Measurements from ENCODE around the gene PTGS2.

PTGS2 gene

DNA sequence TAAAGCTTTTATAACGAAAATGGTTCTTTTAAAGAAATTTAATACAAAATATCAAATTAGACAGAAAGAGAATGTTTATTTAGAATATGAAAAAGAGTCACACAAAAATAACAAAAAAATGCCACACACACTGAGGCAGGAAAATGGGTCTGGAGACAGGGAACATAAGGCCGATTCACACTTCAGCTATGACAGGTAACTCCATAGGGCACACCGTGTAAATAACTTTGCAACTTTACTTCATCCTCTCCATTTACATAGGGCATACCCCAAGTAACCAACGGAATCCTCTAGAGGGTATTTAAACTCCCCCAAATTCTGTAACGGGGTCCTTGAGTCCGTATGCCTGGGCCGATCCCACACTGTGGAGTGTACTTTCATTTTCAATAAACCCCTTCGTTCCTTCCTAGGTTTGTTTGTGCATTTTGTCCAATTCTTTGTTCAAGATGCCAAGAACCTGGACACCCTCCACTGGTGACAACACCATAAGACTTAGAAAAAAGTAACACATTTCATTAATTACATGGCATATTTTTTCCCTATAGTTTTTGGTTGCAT is 23.1 kb upstream of the PTGS2 start:
- no peaks in the 10 kb centered on the region for H3K27me3 ChIP-seq (ENCODE audit: insufficient read depth, insufficient read length)
- no peaks in the 10 kb centered on the region for H3K36me3 ChIP-seq (ENCODE audit: insufficient read depth, insufficient read length, low read length)
- DNase-seq (ENCODE audit: low read depth, low spot score), result no peak
- no peak overlapping the region for H3K4me3 ChIP-seq (ENCODE audit: insufficient read length, low read depth)
- no peaks in the 10 kb centered on the region for H3K4me1 ChIP-seq (ENCODE audit: insufficient read depth, insufficient read length)
- H3K9ac ChIP-seq (ENCODE audit: insufficient read length, low read depth), result no peak overlapping the region
- no peaks in the 10 kb centered on the region for H3K9me3 ChIP-seq (ENCODE audit: insufficient read depth, low read length)
- TF ChIP-seq SUZ12 (IDR thresholded peaks at IDR 0.05; ENCODE audit: extremely low read depth, insufficient read depth, insufficient read length) (no peak), YY1 (IDR thresholded peaks at IDR 0.05; ENCODE audit: insufficient read depth, insufficient read length) (no peak), ZNF274 (IDR thresholded peaks at IDR 0.05; ENCODE audit: low read depth, low read length) (no peak)

DNA sequence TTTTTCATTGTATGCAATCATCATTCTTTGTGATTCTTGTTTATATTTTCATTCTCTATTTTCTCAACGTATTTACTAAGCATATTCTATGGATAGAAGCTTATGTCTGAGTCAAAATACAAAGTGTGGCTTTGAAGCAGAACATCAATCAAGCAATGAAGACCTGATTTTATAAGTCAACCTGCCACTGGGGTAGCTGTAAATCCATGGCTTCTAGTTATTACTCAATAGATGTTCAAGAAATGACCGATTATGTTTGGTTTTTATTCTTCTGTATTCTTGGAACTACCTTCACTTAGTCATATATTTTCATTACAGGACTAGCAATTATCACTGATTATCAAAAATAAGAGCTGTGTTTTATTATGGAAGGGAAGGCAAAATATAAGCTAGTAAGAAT is 20.5 kb upstream of the PTGS2 start:
- no peak for DNase-seq (ENCODE audit: low read depth, low spot score)
- TF ChIP-seq SUZ12 (IDR thresholded peaks at IDR 0.05; ENCODE audit: extremely low read depth, insufficient read depth, insufficient read length) (no peak), YY1 (IDR thresholded peaks at IDR 0.05; ENCODE audit: insufficient read depth, insufficient read length) (no peak), ZNF274 (IDR thresholded peaks at IDR 0.05; ENCODE audit: low read depth, low read length) (no peak)
- Histone ChIP-seq H3K9me3 (ENCODE audit: insufficient read depth, low read length) (no peaks in the 10 kb centered on the region), H3K27me3 (ENCODE audit: insufficient read depth, insufficient read length) (no peaks in the 10 kb centered on the region), H3K9ac (ENCODE audit: insufficient read length, low read depth) (no peak overlapping the region), H3K4me3 (ENCODE audit: insufficient read length, low read depth) (no peak overlapping the region), H3K36me3 (ENCODE audit: insufficient read depth, insufficient read length, low read length) (no peaks in the 10 kb centered on the region), H3K4me1 (ENCODE audit: insufficient read depth, insufficient read length) (no peaks in the 10 kb centered on the region)

DNA sequence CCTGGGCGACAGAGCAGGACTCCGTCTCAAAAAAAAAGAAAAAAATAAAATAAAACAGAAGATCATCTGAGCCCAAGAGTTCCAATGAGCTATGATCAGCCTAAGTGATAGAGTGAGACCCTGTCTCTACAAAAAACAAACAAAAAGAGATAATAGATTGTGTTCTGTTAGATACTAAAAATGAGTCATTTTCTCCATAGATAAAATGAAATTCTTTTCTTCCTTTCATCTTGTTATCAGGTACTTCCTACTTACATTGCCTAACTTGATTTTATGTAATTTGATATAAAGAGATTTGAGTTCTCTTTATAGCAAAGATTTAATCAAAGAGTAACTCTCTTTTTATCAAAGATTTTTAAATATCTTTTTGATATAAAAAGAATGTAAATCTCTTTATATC is 19.3 kb upstream of the PTGS2 start:
- Histone ChIP-seq H3K4me1 (ENCODE audit: insufficient read depth, insufficient read length) (no peaks in the 10 kb centered on the region), H3K36me3 (ENCODE audit: insufficient read depth, insufficient read length, low read length) (no peaks in the 10 kb centered on the region), H3K4me3 (ENCODE audit: insufficient read length, low read depth) (no peak overlapping the region), H3K27me3 (ENCODE audit: insufficient read depth, insufficient read length) (no peaks in the 10 kb centered on the region), H3K9ac (ENCODE audit: insufficient read length, low read depth) (no peak overlapping the region), H3K9me3 (ENCODE audit: insufficient read depth, low read length) (no peaks in the 10 kb centered on the region)
- no peak for TF ChIP-seq ZNF274 (IDR thresholded peaks at IDR 0.05; ENCODE audit: low read depth, low read length)
- no peak for TF ChIP-seq YY1 (IDR thresholded peaks at IDR 0.05; ENCODE audit: insufficient read depth, insufficient read length)
- TF ChIP-seq SUZ12 (IDR thresholded peaks at IDR 0.05; ENCODE audit: extremely low read depth, insufficient read depth, insufficient read length), result no peak
- no peak for DNase-seq (ENCODE audit: low read depth, low spot score)

DNA sequence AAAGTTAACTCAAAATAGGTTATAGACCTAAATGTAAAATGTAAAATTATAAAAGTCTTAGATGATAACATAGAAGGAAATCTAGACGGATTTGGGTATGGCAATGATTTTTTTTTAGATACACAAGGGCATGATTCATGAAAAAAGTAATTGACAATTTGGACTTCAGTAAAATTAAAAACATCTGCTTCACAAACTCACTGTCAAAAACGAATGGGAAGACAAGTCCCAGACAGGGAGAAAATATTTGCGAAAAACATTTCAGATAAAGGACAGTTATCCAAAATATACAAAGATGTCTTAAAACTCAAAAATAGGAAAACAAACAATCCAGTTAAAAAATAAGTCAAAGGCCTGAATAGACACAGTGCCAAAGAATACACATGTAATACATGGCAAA is 9.7 kb upstream of the PTGS2 start:
- H3K27me3 ChIP-seq (ENCODE audit: insufficient read depth, insufficient read length), result no peaks in the 10 kb centered on the region
- no peak overlapping the region for H3K9ac ChIP-seq (ENCODE audit: insufficient read length, low read depth)
- no peaks in the 10 kb centered on the region for H3K9me3 ChIP-seq (ENCODE audit: insufficient read depth, low read length)
- no peaks in the 10 kb centered on the region for H3K36me3 ChIP-seq (ENCODE audit: insufficient read depth, insufficient read length, low read length)
- TF ChIP-seq ZNF274 (IDR thresholded peaks at IDR 0.05; ENCODE audit: low read depth, low read length) (no peak), YY1 (IDR thresholded peaks at IDR 0.05; ENCODE audit: insufficient read depth, insufficient read length) (no peak), SUZ12 (IDR thresholded peaks at IDR 0.05; ENCODE audit: extremely low read depth, insufficient read depth, insufficient read length) (no peak)
- H3K4me1 ChIP-seq (ENCODE audit: insufficient read depth, insufficient read length), result no peaks in the 10 kb centered on the region
- no peak for DNase-seq (ENCODE audit: low read depth, low spot score)
- no peak overlapping the region for H3K4me3 ChIP-seq (ENCODE audit: insufficient read length, low read depth)

DNA sequence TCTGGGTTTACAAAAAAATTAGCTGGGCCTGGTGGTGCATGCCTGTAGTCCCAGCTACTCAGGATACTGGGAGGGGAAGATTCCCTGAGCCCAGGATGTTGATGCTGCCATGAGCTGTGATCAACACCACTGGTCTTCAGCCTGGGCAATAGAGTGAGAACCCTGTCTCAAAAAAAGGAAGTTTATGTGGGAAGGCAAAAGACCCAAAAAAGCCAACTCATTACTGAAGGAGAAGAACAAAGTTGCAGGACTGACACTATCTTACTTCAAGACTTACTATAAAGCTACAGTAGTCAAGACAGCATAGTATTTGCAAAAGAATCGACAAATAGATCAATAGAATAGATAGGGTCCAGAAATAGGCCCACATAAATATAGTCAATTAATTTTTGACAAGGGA is 9.2 kb upstream of the PTGS2 start:
- TF ChIP-seq YY1 (IDR thresholded peaks at IDR 0.05; ENCODE audit: insufficient read depth, insufficient read length), result no peak
- TF ChIP-seq SUZ12 (IDR thresholded peaks at IDR 0.05; ENCODE audit: extremely low read depth, insufficient read depth, insufficient read length), result no peak
- TF ChIP-seq ZNF274 (IDR thresholded peaks at IDR 0.05; ENCODE audit: low read depth, low read length), result no peak
- Histone ChIP-seq H3K9me3 (ENCODE audit: insufficient read depth, low read length) (no peaks in the 10 kb centered on the region), H3K4me1 (ENCODE audit: insufficient read depth, insufficient read length) (no peaks in the 10 kb centered on the region), H3K36me3 (ENCODE audit: insufficient read depth, insufficient read length, low read length) (no peaks in the 10 kb centered on the region), H3K9ac (ENCODE audit: insufficient read length, low read depth) (no peak overlapping the region), H3K4me3 (ENCODE audit: insufficient read length, low read depth) (no peak overlapping the region), H3K27me3 (ENCODE audit: insufficient read depth, insufficient read length) (no peaks in the 10 kb centered on the region)
- DNase-seq (ENCODE audit: low read depth, low spot score), result no peak

DNA sequence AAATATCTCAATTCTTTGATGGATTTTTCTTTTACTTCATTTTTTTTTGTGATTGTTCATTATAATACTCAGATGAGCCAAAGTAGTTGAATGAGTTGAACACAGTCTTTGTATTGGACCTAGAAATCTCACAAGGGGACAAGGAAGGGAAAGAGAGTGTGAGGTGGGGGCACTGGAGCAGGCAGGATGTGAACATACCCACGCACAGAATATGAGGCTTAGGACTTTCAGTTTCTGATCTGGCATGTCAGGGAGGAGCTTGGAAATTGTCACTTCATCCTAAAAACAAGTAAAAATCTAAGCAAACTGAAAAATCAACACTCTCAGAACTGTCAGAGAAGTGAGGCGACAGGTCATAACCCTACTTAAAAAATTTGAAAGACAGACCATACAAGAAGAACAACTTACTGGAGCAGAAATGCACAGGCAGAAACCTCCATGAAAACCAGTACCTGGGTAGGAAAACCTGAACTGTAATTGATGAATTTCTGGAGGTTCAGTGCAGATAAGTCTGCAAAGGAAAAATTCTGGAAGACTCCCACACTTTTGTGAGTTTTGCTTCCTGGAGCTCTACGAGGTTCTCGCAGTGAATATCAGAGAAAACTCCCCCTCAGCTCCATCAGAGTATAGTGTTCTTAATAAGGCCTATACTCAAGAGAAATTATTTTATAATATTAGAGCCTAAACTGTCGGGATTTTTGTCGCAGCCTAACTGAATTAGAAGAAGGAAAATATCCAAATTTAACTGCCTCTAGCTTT is 3.6 kb upstream of the PTGS2 start:
- Histone ChIP-seq H3K36me3 (ENCODE audit: insufficient read depth, insufficient read length, low read length) (no peaks in the 10 kb centered on the region), H3K4me3 (ENCODE audit: insufficient read length, low read depth) (no peak overlapping the region), H3K4me1 (ENCODE audit: insufficient read depth, insufficient read length) (no peaks in the 10 kb centered on the region), H3K9ac (ENCODE audit: insufficient read length, low read depth) (no peak overlapping the region), H3K9me3 (ENCODE audit: insufficient read depth, low read length) (no peaks in the 10 kb centered on the region), H3K27me3 (ENCODE audit: insufficient read depth, insufficient read length) (peaks cover 18% of the 10 kb centered on the region)
- no peak for DNase-seq (ENCODE audit: low read depth, low spot score)
- no peak for TF ChIP-seq YY1 (IDR thresholded peaks at IDR 0.05; ENCODE audit: insufficient read depth, insufficient read length)
- no peak for TF ChIP-seq SUZ12 (IDR thresholded peaks at IDR 0.05; ENCODE audit: extremely low read depth, insufficient read depth, insufficient read length)
- TF ChIP-seq ZNF274 (IDR thresholded peaks at IDR 0.05; ENCODE audit: low read depth, low read length), result no peak

DNA sequence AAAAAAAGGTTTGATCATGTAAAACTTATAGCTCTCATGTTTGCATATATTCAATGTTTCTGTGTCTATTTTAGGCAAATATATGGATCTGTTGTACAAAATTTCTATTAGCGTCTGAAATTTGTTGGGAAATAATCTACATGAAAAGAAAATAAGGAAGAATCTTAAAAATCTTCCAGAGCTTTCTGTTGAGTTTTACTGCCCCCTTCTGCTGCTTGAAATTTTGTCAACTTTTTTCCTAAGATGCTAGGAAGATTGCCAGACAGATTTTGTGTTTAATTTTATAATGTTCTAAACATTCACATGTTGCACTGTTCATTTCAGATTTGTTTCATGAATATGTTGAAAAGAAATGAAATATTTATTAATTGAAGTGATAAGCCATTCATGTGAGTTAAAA is 2.5 kb upstream of the PTGS2 start:
- Histone ChIP-seq H3K4me3 (ENCODE audit: insufficient read length, low read depth) (no peak overlapping the region), H3K9ac (ENCODE audit: insufficient read length, low read depth) (no peak overlapping the region), H3K9me3 (ENCODE audit: insufficient read depth, low read length) (no peaks in the 10 kb centered on the region), H3K36me3 (ENCODE audit: insufficient read depth, insufficient read length, low read length) (no peaks in the 10 kb centered on the region), H3K27me3 (ENCODE audit: insufficient read depth, insufficient read length) (peaks cover 21% of the 10 kb centered on the region), H3K4me1 (ENCODE audit: insufficient read depth, insufficient read length) (no peaks in the 10 kb centered on the region)
- DNase-seq (ENCODE audit: low read depth, low spot score), result no peak
- TF ChIP-seq SUZ12 (IDR thresholded peaks at IDR 0.05; ENCODE audit: extremely low read depth, insufficient read depth, insufficient read length) (no peak), ZNF274 (IDR thresholded peaks at IDR 0.05; ENCODE audit: low read depth, low read length) (no peak), YY1 (IDR thresholded peaks at IDR 0.05; ENCODE audit: insufficient read depth, insufficient read length) (no peak)

All from NT2/D1 (cell line).